ENCODE measurements around the gene VPS13A. TPM values are rescaled to one million over a fixed set of nuclear protein-coding genes. Genes with fewer than 3 reads are reported as not detected.

The VPS13A gene
- polyA plus RNA-seq, 3 donors = 3.8 to 4.6 (median 4.4) TPM

- no peak overlapping the region for H3K27ac ChIP-seq (ENCODE audit: low read depth, low read length)
- 86 to 97% (median 97%) methylated on average over 3 of the region's 3 CpGs for WGBS, 3 donors
These were observed 99.5 kb downstream of the VPS13A start for GRCh38 chr9:77276799-77277198.

GRCh38 chr9:77277719-77278118 lies 100.4 kb downstream of the VPS13A start:
- 82 to 95% (median 92%) methylated on average over 3 of the region's 3 CpGs for WGBS, 3 donors

GRCh38 chr9:77283991-77284390 lies 106.7 kb downstream of the VPS13A start:
- WGBS, 3 donors = 33 to 93% (median 86%) methylated on average over 2 of the region's 2 CpGs
- no peak overlapping the region for H3K27ac ChIP-seq (ENCODE audit: low read depth, low read length)

More at GRCh38 chr9:77277719-77278118, 100.4 kb downstream of the VPS13A start:
- no peak overlapping the region for H3K27ac ChIP-seq (ENCODE audit: low read depth, low read length)

GRCh38 chr9:77284616-77285015 lies 107.3 kb downstream of the VPS13A start:
- H3K27ac ChIP-seq (ENCODE audit: low read depth, low read length) = no peak overlapping the region
- WGBS, 3 donors = 98% methylated on average over 7 of the region's 7 CpGs

- H3K27ac ChIP-seq (ENCODE audit: low read depth, low read length) = no peak overlapping the region
These were observed 113.0 kb downstream of the VPS13A start for GRCh38 chr9:77290373-77290772.

- 40 to 76% (median 71%) methylated on average over 1 of the region's 1 CpG for WGBS, 3 donors
- H3K27ac ChIP-seq (ENCODE audit: low read depth, low read length) = no peak overlapping the region
These were observed 114.4 kb downstream of the VPS13A start for GRCh38 chr9:77291714-77292113.

GRCh38 chr9:77293949-77294348 lies 116.6 kb downstream of the VPS13A start:
- H3K27ac ChIP-seq (ENCODE audit: low read depth, low read length) = no peak overlapping the region
- 91 to 97% (median 96%) methylated on average over 6 of the region's 6 CpGs for WGBS, 3 donors

GRCh38 chr9:77304543-77304942 lies 127.2 kb downstream of the VPS13A start:
- H3K27ac ChIP-seq (ENCODE audit: low read depth, low read length) = no peak overlapping the region

GRCh38 chr9:77305622-77306400 lies 128.5 kb downstream of the VPS13A start:
- no peak overlapping the region for H3K27ac ChIP-seq (ENCODE audit: low read depth, low read length)
- 79 to 90% (median 86%) methylated on average over 1 of the region's 1 CpG for WGBS, 3 donors

GRCh38 chr9:77307166-77307565 lies 129.8 kb downstream of the VPS13A start:
- H3K27ac ChIP-seq (ENCODE audit: low read depth, low read length) = no peak overlapping the region
- WGBS, 3 donors = 94 to 97% (median 96%) methylated on average over 2 of the region's 2 CpGs

GRCh38 chr9:77316058-77316457 lies 138.7 kb downstream of the VPS13A start:
- 90 to 97% (median 91%) methylated on average over 1 of the region's 1 CpG for WGBS, 3 donors
- no peak overlapping the region for H3K27ac ChIP-seq (ENCODE audit: low read depth, low read length)

GRCh38 chr9:77325058-77325457 lies 147.7 kb downstream of the VPS13A start:
- H3K27ac ChIP-seq (ENCODE audit: low read depth, low read length) = no peak overlapping the region
- WGBS, 3 donors = 94 to 98% (median 97%) methylated on average over 5 of the region's 5 CpGs

GRCh38 chr9:77328102-77328501 lies 150.8 kb downstream of the VPS13A start:
- no peak overlapping the region for H3K27ac ChIP-seq (ENCODE audit: low read depth, low read length)
- WGBS, 3 donors = 90 to 100% (median 94%) methylated on average over 1 of the region's 1 CpG

- 96 to 97% (median 97%) methylated on average over 5 of the region's 5 CpGs for WGBS, 3 donors
- H3K27ac ChIP-seq (ENCODE audit: low read depth, low read length) = no peak overlapping the region
These were observed 192.7 kb downstream of the VPS13A start for GRCh38 chr9:77370064-77370463.

- WGBS, 3 donors = 96 to 98% (median 98%) methylated on average over 3 of the region's 3 CpGs
- no peak overlapping the region for H3K27ac ChIP-seq (ENCODE audit: low read depth, low read length)
These were observed 196.9 kb downstream of the VPS13A start for GRCh38 chr9:77374266-77374665.

GRCh38 chr9:77375956-77376532 lies 198.7 kb downstream of the VPS13A start:
- 95 to 98% (median 96%) methylated on average over 6 of the region's 6 CpGs for WGBS, 3 donors

GRCh38 chr9:77384406-77384805 lies 207.1 kb downstream of the VPS13A start:
- H3K27ac ChIP-seq (ENCODE audit: low read depth, low read length) = no peak overlapping the region

More at GRCh38 chr9:77375956-77376532, 198.7 kb downstream of the VPS13A start:
- H3K27ac ChIP-seq (ENCODE audit: low read depth, low read length) = no peak overlapping the region

GRCh38 chr9:77386187-77386586 lies 208.9 kb downstream of the VPS13A start:
- 30 to 54% (median 34%) methylated on average over 1 of the region's 1 CpG for WGBS, 3 donors
- H3K27ac ChIP-seq (ENCODE audit: low read depth, low read length) = no peak overlapping the region

GRCh38 chr9:77391834-77392233 lies 214.5 kb downstream of the VPS13A start:
- no peak overlapping the region for H3K27ac ChIP-seq (ENCODE audit: low read depth, low read length)
- WGBS, 3 donors = 96 to 100% (median 97%) methylated on average over 3 of the region's 3 CpGs

- no peak overlapping the region for H3K27ac ChIP-seq (ENCODE audit: low read depth, low read length)
- whole genome bisulfite sequencing, 3 donors = 92 to 96% (median 93%) methylated on average over 7 of the region's 7 CpGs
These were observed 215.0 kb downstream of the VPS13A start for GRCh38 chr9:77392328-77392727.

Measured in adipose tissue (tissue), 3 donors.